Activated CD8-positive, alpha-beta T cell treated with anti-CD3 and anti-CD28 coated beads for 36 hours (primary cell): Measurements from ENCODE around the gene VDR. TPM values are rescaled to one million over a fixed set of nuclear protein-coding genes. Genes with fewer than 3 reads are reported as not detected.

Experiments
- ATAC-seq: fragments of 200-7000 bp; cut with Tn5 transposase; one replicate; pipeline ENCODE4 v1.10.0; 2021; ENCODE audit warnings: mild to moderate bottlenecking, moderate library complexity
- CTCF ChIA-PET: fragments of 350-600 bp; sonication (Branson Sonifier 250); formaldehyde crosslinking; loops from one replicate; lab custom pipeline; 2021; ENCODE audit warnings: antibody characterized with exemption; lab: Charles Lee
- POLR2A ChIA-PET: fragments of 350-600 bp; sonication (Branson Sonifier 250); formaldehyde crosslinking; loops from one replicate; lab custom pipeline; 2021; ENCODE audit warnings: antibody characterized with exemption; lab: Charles Lee
- DNase-seq: peaks from one replicate; pipeline ENCODE4 v3.0.0-alpha.2; 2020
- H3K27ac Mint-ChIP-seq: one replicate; pipeline ENCODE4 v1.8.0; 2021; ENCODE audit warnings: mild to moderate bottlenecking, mixed read lengths
- H3K27me3 Mint-ChIP-seq: one replicate; pipeline ENCODE4 v1.8.0; 2021; ENCODE audit warnings: mixed read lengths
- H3K36me3 Mint-ChIP-seq: one replicate; pipeline ENCODE4 v1.8.0; 2021; ENCODE audit warnings: low read depth, mixed read lengths
- H3K4me1 Mint-ChIP-seq: one replicate; pipeline ENCODE4 v1.8.0; 2021; ENCODE audit warnings: low read depth, mixed read lengths
- H3K4me3 Mint-ChIP-seq: one replicate; pipeline ENCODE4 v1.8.0; 2021; ENCODE audit warnings: mild to moderate bottlenecking, moderate library complexity, mixed read lengths
- H3K9me3 Mint-ChIP-seq: one replicate; pipeline ENCODE4 v1.8.0; 2021; ENCODE audit warnings: mixed read lengths
- intact Hi-C: fragments of 100-400 bp; cut with micrococcal nuclease; formaldehyde crosslinking; loops from one replicate; pipeline ENCODE4 v1.10.0; 2022
- total RNA-seq, 2 experiments: library from RNA; stranded (reverse); gene quantifications; one replicate each; pipeline ENCODE4 v1.2.3, GENCODE V29; 2021
- TF ChIP-seq, protein P1 (sequence below): fragments of 200-600 bp; IDR thresholded peaks from one replicate; pipeline ENCODE4 v1.8.0; 2022; ENCODE audit warnings: antibody characterized with exemption, mild to moderate bottlenecking

Gene VDR
- total RNA-seq, 2 experiments from 2014 or later, result 84.6 to 86.4 TPM

DNA sequence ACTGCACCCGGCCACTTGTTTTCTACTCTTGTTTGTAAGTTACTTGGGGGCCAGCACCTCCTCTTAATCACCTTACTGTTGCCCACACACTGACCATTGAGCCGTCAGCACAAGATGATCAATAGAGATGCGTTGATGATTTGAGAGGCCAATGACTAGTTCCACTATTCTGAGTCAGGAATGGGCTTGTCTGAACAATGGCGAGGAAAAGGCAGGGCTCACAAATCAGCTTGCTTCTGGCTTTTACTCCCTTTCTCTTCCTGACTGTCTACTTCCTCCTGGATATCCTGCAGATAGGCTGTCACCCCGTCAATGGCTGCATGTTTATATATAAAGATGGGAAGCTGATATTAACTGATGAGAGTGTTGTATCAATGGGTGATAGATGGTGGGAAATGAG is 55.9 kb downstream of the VDR start:
- TF ChIP-seq, protein P1, sequence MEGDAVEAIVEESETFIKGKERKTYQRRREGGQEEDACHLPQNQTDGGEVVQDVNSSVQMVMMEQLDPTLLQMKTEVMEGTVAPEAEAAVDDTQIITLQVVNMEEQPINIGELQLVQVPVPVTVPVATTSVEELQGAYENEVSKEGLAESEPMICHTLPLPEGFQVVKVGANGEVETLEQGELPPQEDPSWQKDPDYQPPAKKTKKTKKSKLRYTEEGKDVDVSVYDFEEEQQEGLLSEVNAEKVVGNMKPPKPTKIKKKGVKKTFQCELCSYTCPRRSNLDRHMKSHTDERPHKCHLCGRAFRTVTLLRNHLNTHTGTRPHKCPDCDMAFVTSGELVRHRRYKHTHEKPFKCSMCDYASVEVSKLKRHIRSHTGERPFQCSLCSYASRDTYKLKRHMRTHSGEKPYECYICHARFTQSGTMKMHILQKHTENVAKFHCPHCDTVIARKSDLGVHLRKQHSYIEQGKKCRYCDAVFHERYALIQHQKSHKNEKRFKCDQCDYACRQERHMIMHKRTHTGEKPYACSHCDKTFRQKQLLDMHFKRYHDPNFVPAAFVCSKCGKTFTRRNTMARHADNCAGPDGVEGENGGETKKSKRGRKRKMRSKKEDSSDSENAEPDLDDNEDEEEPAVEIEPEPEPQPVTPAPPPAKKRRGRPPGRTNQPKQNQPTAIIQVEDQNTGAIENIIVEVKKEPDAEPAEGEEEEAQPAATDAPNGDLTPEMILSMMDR, result no peak
- peaks cover 2% of the 10 kb centered on the region for H3K27me3 Mint-ChIP-seq
- no peak overlapping the region for H3K27ac Mint-ChIP-seq
- H3K9me3 Mint-ChIP-seq, result no peaks in the 10 kb centered on the region
- ATAC-seq, result no peak
- H3K4me1 Mint-ChIP-seq, result peaks cover 11% of the 10 kb centered on the region
- DNase-seq, result no peak
- intact Hi-C loops, result no loop called here
- POLR2A ChIA-PET, result interaction anchor here (0.8 to 1.7 kb wide), 2 partner anchors 10 to 11 kb away, joined by 4 to 7 read pairs; no protein-coding TSS in a partner anchor
- CTCF ChIA-PET, result interaction anchor here (1.4 to 5.0 kb wide), 3 partner anchors 10 to 107 kb away, joined by 5 to 25 read pairs (median 17); no protein-coding TSS in a partner anchor
- peaks cover 64% of the 10 kb centered on the region for H3K36me3 Mint-ChIP-seq
- no peak overlapping the region for H3K4me3 Mint-ChIP-seq

DNA sequence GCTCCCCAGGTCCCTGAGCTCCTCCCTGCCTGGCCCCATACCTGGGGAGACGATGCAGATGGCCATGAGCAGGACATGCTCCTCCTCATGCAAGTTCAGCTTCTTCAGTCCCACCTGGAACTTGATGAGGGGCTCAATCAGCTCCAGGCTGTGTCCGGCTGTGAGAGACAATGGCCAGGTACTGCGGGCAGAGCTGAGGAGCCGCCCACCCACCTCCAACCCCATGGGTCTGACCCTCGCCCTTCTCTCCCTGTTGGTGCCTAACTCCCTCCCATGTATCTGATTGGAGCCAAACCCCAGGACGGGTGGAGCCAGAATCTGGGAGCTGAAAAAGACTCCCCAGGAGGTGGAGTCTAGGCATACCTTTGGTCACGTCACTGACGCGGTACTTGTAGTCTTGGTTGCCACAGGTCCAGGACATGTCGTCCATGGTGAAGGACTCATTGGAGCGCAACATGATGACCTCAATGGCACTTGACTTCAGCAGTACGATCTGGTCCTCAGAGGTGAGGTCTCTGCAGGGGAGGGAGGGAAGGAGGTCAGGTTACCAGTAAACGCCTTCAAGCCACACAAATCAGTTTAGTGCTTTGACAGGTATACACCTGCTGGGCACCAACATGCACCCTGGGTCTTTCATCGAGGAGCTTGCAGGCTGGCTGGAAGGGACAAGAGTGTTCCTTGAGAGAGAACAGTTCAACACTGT is 58.3 kb downstream of the VDR start:
- Mint-ChIP-seq H3K4me3 (no peak overlapping the region), H3K4me1 (peaks cover 13% of the 10 kb centered on the region), H3K36me3 (peaks cover 52% of the 10 kb centered on the region), H3K9me3 (no peaks in the 10 kb centered on the region), H3K27ac (no peak overlapping the region), H3K27me3 (peaks cover 2% of the 10 kb centered on the region)
- DNase-seq (no peak), ATAC-seq (no peak)
- intact Hi-C loops, result no loop called here
- TF ChIP-seq, protein P1, result no peak
- ChIA-PET POLR2A (no interaction called here), CTCF (interaction anchor here (1.4 to 5.0 kb wide), 3 partner anchors 10 to 105 kb away, joined by 4 to 25 read pairs (median 17); no protein-coding TSS in a partner anchor)

DNA sequence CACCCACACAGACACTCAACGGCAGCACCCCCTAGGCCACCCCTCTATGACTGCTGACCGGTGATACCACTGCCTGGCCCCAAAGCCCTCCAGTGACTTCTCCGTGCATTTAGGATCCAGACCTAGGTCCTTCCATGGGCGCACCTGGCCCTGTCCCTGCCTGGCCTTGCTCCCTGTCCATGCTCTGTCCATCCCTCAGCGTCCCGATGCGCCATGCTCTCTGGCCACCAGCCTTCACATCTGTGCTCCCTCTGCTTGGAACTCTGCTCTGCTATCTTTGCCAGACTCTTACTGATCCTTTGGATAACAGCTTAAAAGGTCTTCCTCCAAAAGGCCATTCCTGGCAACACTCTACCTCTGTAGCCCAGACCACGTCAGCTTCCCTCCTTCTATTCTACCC is 59.7 kb downstream of the VDR start:
- Mint-ChIP-seq H3K4me3 (no peak overlapping the region), H3K27me3 (peaks cover 2% of the 10 kb centered on the region), H3K4me1 (peaks cover 6% of the 10 kb centered on the region), H3K9me3 (no peaks in the 10 kb centered on the region), H3K27ac (no peak overlapping the region), H3K36me3 (peaks cover 40% of the 10 kb centered on the region)
- ATAC-seq, result no peak
- TF ChIP-seq, protein P1, result no peak
- intact Hi-C loops, result no loop called here
- POLR2A ChIA-PET, result interaction anchor here (0.9 to 21.6 kb wide), 3 partner anchors 12 to 66 kb away, joined by 3 to 904 read pairs (median 3); partner anchors contain the start of gene HDAC7
- no peak for DNase-seq
- CTCF ChIA-PET, result interaction anchor here (5.0 kb wide), 1 partner anchor 8 kb away, joined by 25 read pairs; no protein-coding TSS in a partner anchor

DNA sequence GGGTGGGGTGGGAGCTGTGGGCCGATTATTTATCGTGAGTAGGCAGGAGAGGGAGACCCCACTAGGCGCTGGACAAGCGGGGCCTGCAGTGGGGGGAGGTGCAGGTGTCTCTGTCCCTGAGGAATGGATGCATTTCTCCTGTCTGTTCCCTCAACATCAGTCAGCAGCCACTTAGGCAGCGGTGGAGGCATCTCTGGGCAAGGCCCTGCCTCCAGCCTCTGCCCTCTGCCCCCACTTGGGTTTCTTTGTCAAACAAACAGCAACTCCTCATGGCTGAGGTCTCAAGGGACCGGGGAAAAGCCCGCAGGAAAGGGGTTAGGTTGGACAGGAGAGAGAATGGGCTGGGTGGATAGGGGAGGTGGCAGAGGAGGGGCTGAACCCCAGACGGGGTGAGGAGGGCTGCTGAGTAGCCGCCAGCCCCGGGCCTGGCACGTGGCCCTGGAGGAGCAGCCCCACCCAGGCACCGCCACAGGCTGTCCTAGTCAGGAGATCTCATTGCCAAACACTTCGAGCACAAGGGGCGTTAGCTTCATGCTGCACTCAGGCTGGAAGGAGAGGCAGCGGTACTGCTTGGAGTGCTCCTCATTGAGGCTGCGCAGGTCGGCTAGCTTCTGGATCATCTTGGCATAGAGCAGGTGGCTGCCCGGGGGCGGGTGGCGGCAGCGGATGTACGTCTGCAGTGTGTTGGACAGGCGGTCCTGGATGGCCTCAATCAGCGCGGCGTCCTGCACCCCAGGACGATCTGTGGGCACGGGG is 60.4 kb downstream of the VDR start:
- H3K4me1 Mint-ChIP-seq, result peaks cover 6% of the 10 kb centered on the region

More for the DNA sequence above, 60.4 kb downstream of the VDR start:
- Mint-ChIP-seq H3K27ac (no peak overlapping the region), H3K36me3 (peaks cover 38% of the 10 kb centered on the region), H3K27me3 (peaks cover 2% of the 10 kb centered on the region), H3K9me3 (no peaks in the 10 kb centered on the region), H3K4me3 (no peak overlapping the region)
- CTCF ChIA-PET, result interaction anchor here (0.8 to 5.0 kb wide), 2 partner anchors 8 to 102 kb away, joined by 3 to 25 read pairs; no protein-coding TSS in a partner anchor
- no peak for ATAC-seq
- DNase-seq, result no peak
- TF ChIP-seq, protein P1, result no peak
- POLR2A ChIA-PET, result interaction anchor here (0.9 to 21.6 kb wide), 5 partner anchors 11 to 134 kb away, joined by 3 to 904 read pairs (median 3); partner anchors contain the start of gene HDAC7
- intact Hi-C loops, result no loop called here
